Measurements from ENCODE around the gene CNKSR3. TPM values are rescaled to one million over a fixed set of nuclear protein-coding genes. Genes with fewer than 3 reads are reported as not detected.

CNKSR3 gene
- total RNA-seq, 1 experiment from 2014 or later: 3.9 TPM

DNA sequence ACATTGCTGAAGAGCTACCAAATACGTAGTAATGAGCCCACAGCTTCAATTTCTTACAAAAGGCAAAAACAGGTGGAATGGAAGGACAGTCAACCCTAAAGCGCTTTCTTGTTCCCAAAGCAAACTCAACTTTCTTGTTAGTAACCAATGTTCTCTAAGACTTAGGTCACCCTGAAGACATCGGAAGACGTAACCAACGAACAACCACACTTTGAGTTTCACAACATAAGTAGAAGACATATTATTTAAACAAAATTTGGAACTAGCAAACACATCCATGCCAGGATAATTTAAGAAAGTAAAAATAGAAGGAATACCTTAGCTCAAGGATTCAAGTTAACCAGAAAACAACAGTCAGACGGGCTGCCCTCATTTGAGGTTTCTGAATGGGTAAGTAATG lies 51.0 kb downstream of the CNKSR3 start:
- DNase-seq (ENCODE audit: unreplicated experiment): no peak
- no peaks in the 10 kb centered on the region for H3K27me3 Mint-ChIP-seq (ENCODE audit: insufficient read depth, unreplicated experiment)
- no peak overlapping the region for H3K27ac Mint-ChIP-seq (ENCODE audit: low read depth, unreplicated experiment)
- no TSS peak for BruUV-seq (replicated peaks)
- H3K9me3 Mint-ChIP-seq (ENCODE audit: unreplicated experiment): no peaks in the 10 kb centered on the region
- H3K4me3 Mint-ChIP-seq (ENCODE audit: unreplicated experiment): no peak overlapping the region
- peaks cover 33% of the 10 kb centered on the region for H3K4me1 Mint-ChIP-seq (ENCODE audit: insufficient read depth, unreplicated experiment)
- ChIA-PET CTCF (interaction anchor here (1.5 to 3.7 kb wide), 2 partner anchors 182 to 305 kb away, joined by 5 to 26 read pairs; no protein-coding TSS in a partner anchor), POLR2A (interaction anchor here (1.2 to 1.6 kb wide), 2 partner anchors 25 to 49 kb away, joined by 3 to 5 read pairs; no protein-coding TSS in a partner anchor)
- intact Hi-C loops (cut with micrococcal nuclease): no loop called here
- no peaks in the 10 kb centered on the region for H3K36me3 Mint-ChIP-seq (ENCODE audit: insufficient read depth, unreplicated experiment)
- TF ChIP-seq, protein P1, sequence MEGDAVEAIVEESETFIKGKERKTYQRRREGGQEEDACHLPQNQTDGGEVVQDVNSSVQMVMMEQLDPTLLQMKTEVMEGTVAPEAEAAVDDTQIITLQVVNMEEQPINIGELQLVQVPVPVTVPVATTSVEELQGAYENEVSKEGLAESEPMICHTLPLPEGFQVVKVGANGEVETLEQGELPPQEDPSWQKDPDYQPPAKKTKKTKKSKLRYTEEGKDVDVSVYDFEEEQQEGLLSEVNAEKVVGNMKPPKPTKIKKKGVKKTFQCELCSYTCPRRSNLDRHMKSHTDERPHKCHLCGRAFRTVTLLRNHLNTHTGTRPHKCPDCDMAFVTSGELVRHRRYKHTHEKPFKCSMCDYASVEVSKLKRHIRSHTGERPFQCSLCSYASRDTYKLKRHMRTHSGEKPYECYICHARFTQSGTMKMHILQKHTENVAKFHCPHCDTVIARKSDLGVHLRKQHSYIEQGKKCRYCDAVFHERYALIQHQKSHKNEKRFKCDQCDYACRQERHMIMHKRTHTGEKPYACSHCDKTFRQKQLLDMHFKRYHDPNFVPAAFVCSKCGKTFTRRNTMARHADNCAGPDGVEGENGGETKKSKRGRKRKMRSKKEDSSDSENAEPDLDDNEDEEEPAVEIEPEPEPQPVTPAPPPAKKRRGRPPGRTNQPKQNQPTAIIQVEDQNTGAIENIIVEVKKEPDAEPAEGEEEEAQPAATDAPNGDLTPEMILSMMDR (IDR thresholded peaks at IDR 0.05; ENCODE audit: unreplicated experiment): no peak

DNA sequence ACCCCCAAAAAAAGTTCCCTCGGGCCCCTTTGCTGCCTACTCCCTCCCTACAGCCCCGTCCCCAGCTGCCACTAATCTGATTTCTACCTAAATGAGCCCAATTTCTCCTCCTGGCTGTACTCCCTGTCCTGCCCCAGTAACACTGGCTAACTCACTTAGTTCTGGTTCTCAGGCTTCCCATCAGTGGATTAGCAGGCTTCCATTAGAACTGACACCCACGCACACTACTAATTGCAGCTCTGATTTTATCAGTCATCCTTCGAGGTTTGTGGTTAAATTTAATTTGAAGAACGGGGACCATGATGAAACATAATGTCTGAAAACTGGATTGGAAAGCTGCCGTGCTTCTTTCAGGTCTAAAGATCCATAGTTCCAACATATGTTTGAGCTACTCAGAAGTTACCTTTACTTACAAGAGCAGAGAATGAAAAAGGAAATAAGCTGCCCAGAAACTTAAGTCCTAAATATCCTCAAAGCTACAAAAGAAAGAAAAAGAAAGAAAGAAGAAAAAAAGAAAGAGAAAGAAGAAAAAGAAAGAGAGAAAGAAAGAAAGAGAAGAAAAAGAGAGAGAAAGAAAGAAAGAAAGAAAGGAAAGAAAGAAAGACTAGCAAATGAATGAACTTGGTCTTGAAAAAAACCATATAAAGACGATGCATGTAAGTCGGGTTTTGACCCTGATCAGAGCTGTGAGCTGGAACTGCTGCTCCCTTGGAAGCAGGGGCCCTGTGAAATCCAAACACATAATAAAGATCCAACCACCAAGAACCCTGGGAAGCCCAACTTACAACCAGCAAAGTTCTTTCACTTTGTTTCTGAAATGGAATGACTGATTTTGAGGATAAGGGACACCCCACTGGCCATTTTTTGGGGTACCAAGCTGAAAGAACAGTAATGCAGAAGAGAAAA lies 51.7 kb downstream of the CNKSR3 start:
- BruUV-seq (replicated peaks): no TSS peak
- ChIA-PET POLR2A (interaction anchor here (0.7 to 1.6 kb wide), 5 partner anchors 13 to 655 kb away, joined by 3 to 5 read pairs (median 3); no protein-coding TSS in a partner anchor), CTCF (interaction anchor here (0.5 to 3.7 kb wide), 9 partner anchors 8 to 317 kb away, joined by 3 to 26 read pairs (median 4); no protein-coding TSS in a partner anchor)
- H3K27me3 Mint-ChIP-seq (ENCODE audit: insufficient read depth, unreplicated experiment): no peaks in the 10 kb centered on the region
- H3K36me3 Mint-ChIP-seq (ENCODE audit: insufficient read depth, unreplicated experiment): no peaks in the 10 kb centered on the region
- TF ChIP-seq, protein P1 (IDR thresholded peaks at IDR 0.05; ENCODE audit: unreplicated experiment): no peak
- H3K27ac Mint-ChIP-seq (ENCODE audit: low read depth, unreplicated experiment): peak overlapping the region; percentile 89
- intact Hi-C loops (cut with micrococcal nuclease): loop anchor here (1.0 kb wide), 1 partner anchor 182 kb away; no protein-coding TSS in a partner anchor
- H3K9me3 Mint-ChIP-seq (ENCODE audit: unreplicated experiment): no peaks in the 10 kb centered on the region
- H3K4me3 Mint-ChIP-seq (ENCODE audit: unreplicated experiment): no peak overlapping the region
- H3K4me1 Mint-ChIP-seq (ENCODE audit: insufficient read depth, unreplicated experiment): peaks cover 33% of the 10 kb centered on the region
- no peak for DNase-seq (ENCODE audit: unreplicated experiment)

DNA sequence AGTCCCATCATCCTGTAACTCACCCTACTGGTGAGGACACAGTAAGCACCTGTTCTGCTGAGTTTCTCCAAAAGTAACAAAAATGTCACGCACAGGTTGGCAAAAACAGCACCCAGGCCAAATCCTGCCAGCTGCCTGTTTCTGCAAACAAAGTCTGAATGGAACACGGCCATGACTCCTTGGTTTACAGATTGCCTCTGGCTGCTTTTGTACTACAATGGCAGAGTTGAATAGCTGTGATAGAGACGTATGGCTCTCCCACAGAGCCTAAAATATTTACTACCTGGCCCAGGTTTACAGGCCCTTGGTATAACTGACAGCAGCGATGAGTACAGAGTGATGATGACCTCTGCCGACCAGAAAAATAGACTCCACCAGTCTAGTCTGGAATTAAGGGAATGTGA lies 52.6 kb downstream of the CNKSR3 start:
- TF ChIP-seq, protein P1 (IDR thresholded peaks at IDR 0.05; ENCODE audit: unreplicated experiment): no peak
- H3K4me3 Mint-ChIP-seq (ENCODE audit: unreplicated experiment): no peak overlapping the region
- POLR2A ChIA-PET: interaction anchor here (0.6 to 1.1 kb wide), 3 partner anchors 12 to 138 kb away, joined by 3 to 4 read pairs (median 3); no protein-coding TSS in a partner anchor
- peaks cover 33% of the 10 kb centered on the region for H3K4me1 Mint-ChIP-seq (ENCODE audit: insufficient read depth, unreplicated experiment)
- H3K36me3 Mint-ChIP-seq (ENCODE audit: insufficient read depth, unreplicated experiment): no peaks in the 10 kb centered on the region
- no peak overlapping the region for H3K27ac Mint-ChIP-seq (ENCODE audit: low read depth, unreplicated experiment)
- DNase-seq (ENCODE audit: unreplicated experiment): peak; percentile 58
- CTCF ChIA-PET: interaction anchor here (0.6 to 3.7 kb wide), 14 partner anchors 14 to 703 kb away, joined by 3 to 26 read pairs (median 4); no protein-coding TSS in a partner anchor
- no TSS peak for BruUV-seq (replicated peaks)
- intact Hi-C loops (cut with micrococcal nuclease): loop anchor here (1.0 kb wide), 1 partner anchor 181 kb away; no protein-coding TSS in a partner anchor
- no peaks in the 10 kb centered on the region for H3K27me3 Mint-ChIP-seq (ENCODE audit: insufficient read depth, unreplicated experiment)
- no peaks in the 10 kb centered on the region for H3K9me3 Mint-ChIP-seq (ENCODE audit: unreplicated experiment)

Measured in MCF 10A (cell line).